ENCODE data around the gene PPP1R1B.

Gene PPP1R1B

GRCh38 chr17:39660397-39661385 is 33.9 kb downstream of the PPP1R1B start:
- CTCF ChIA-PET, result interaction anchor here (1.2 to 1.5 kb wide), 4 partner anchors 8 to 39 kb away, joined by 4 to 8 read pairs (median 6); partner anchors contain the start of gene PNMT
- no peak for DNase-seq (ENCODE audit: low read depth, low spot score)
- TF ChIP-seq CTCF (IDR thresholded peaks at IDR 0.05; ENCODE audit: insufficient read depth, low read length, missing control alignments), result no peak

GRCh38 chr17:39661744-39662541 is 35.2 kb downstream of the PPP1R1B start:
- no peak for DNase-seq (ENCODE audit: low read depth, low spot score)
- ChIA-PET CTCF (interaction anchor here (0.9 to 3.2 kb wide), 5 partner anchors 8 to 12 kb away, joined by 3 to 16 read pairs (median 4); no protein-coding TSS in a partner anchor), POLR2A (no interaction called here)
- TF ChIP-seq CTCF (IDR thresholded peaks at IDR 0.05; ENCODE audit: insufficient read depth, low read length, missing control alignments), result no peak
- no peak overlapping the region for H3K4me3 ChIP-seq (ENCODE audit: low read depth, low read length)

More at GRCh38 chr17:39660397-39661385, 33.9 kb downstream of the PPP1R1B start:
- POLR2A ChIA-PET, result no interaction called here
- no peak overlapping the region for H3K4me3 ChIP-seq (ENCODE audit: low read depth, low read length)

DNA sequence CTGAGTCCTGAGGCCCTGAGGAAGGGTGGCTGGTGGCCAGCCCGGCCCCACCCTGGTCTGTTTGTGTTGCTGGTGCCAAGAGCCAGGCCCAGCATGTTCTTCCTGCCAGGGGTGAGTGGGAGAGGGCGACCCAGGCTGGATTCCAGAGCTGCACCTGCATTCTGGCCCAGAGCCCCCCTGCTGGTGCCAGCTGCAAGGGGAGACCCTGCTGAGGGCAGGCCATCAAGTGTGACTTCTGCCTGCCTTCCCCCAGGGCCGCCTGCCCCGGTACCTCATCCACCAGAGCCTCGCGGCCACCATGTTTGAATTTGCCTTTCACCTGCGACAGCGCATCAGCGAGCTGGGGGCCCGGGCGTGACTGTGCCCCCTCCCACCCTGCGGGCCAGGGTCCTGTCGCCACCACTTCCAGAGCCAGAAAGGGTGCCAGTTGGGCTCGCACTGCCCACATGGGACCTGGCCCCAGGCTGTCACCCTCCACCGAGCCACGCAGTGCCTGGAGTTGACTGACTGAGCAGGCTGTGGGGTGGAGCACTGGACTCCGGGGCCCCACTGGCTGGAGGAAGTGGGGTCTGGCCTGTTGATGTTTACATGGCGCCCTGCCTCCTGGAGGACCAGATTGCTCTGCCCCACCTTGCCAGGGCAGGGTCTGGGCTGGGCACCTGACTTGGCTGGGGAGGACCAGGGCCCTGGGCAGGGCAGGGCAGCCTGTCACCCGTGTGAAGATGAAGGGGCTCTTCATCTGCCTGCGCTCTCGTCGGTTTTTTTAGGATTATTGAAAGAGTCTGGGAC is 36.0 kb downstream of the PPP1R1B start:
- ChIA-PET CTCF (interaction anchor here (0.8 to 3.2 kb wide), 6 partner anchors 8 to 40 kb away, joined by 3 to 16 read pairs (median 4); no protein-coding TSS in a partner anchor), POLR2A (no interaction called here)
- no peak for TF ChIP-seq CTCF (IDR thresholded peaks at IDR 0.05; ENCODE audit: insufficient read depth, low read length, missing control alignments)
- no peak for DNase-seq (ENCODE audit: low read depth, low spot score)
- H3K4me3 ChIP-seq (ENCODE audit: low read depth, low read length), result no peak overlapping the region

DNA sequence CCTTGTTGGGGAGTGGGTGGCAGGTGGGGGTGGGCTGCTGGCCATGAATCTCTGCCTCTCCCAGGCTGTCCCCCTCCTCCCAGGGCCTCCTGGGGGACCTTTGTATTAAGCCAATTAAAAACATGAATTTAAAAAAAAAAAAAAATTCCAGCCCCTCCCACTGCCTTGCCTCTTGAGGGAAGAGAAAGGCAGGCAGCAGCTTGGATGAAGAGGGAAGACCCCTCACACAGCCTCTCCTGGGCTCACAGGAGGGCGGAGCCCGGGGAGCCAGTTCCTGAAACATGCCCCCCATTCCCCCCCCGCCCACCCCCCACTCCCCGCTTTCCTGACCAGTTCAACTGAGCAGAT is 36.6 kb downstream of the PPP1R1B start:
- CTCF ChIA-PET, result interaction anchor here (0.8 to 3.2 kb wide), 3 partner anchors 9 to 40 kb away, joined by 4 to 16 read pairs (median 16); no protein-coding TSS in a partner anchor
- no peak for DNase-seq (ENCODE audit: low read depth, low spot score)

More for the DNA sequence above, 36.6 kb downstream of the PPP1R1B start:
- H3K4me3 ChIP-seq (ENCODE audit: low read depth, low read length), result no peak overlapping the region
- TF ChIP-seq CTCF (IDR thresholded peaks at IDR 0.05; ENCODE audit: insufficient read depth, low read length, missing control alignments), result no peak
- POLR2A ChIA-PET, result no interaction called here

Data from AG04449 (cell line).